ENCODE results near the gene ARFIP2. TPM values are rescaled to one million over a fixed set of nuclear protein-coding genes. Genes with fewer than 3 reads are reported as not detected.

Gene ARFIP2
- total and polyA plus RNA-seq, 8 donors: 30.5 to 92.0 (median 38.6) TPM

GRCh38 chr11:6474413-6474792 is 6.7 kb downstream of the ARFIP2 start:
- peaks cover 5 to 27% (median 13%) of the 10 kb centered on the region in 3 donors for H3K4me1 ChIP-seq

GRCh38 chr11:6473451-6474412 is 7.4 kb downstream of the ARFIP2 start, which contains the start of gene TRIM3:
Gene TRIM3, minus strand, starts transcription at chr11:6473941. Its CDS starts 8,246 bp downstream, at chr11:6465695.
- intact Hi-C loops (cut with DNase I): no loop called here
- DNase-seq: peak; percentile 93 to 98 (median 96)
- peak; percentile 79 to 86 (median 82) for ATAC-seq
- Histone ChIP-seq H3K36me3 (peaks cover 0 to 14% (median 11%) of the 10 kb centered on the region in 3 donors), H3K9me3 (no peaks in the 10 kb centered on the region), H3K4me1 (peaks cover 3 to 33% (median 12%) of the 10 kb centered on the region in 3 donors), H3K27me3 (no peaks in the 10 kb centered on the region), H3K4me3 (peak within 1 kb of the TSS; percentile 63 to 80 (median 68)), H3K27ac (peak within 1 kb of the TSS; percentile 91 to 95 (median 94))
- FAIRE-seq: no peak
- WGBS, 2 donors: 1% methylated on average over 56 to 87 of the region's 87 CpGs
- TF ChIP-seq CTCF (IDR thresholded peaks at IDR 0.05): no peak

More at GRCh38 chr11:6474413-6474792, 6.7 kb downstream of the ARFIP2 start:
- peak in 1 of 4 donors; percentile 0 for ATAC-seq
- peak overlapping the region; percentile 32 to 80 (median 68) for H3K4me3 ChIP-seq
- intact Hi-C loops (cut with DNase I): no loop called here
- H3K9me3 ChIP-seq: no peaks in the 10 kb centered on the region
- peak overlapping the region; percentile 91 to 95 (median 94) for H3K27ac ChIP-seq
- FAIRE-seq: no peak
- no peak for DNase-seq
- TF ChIP-seq CTCF (IDR thresholded peaks at IDR 0.05): no peak
- WGBS, 2 donors: 29% methylated on average over 7 of the region's 7 CpGs
- no peaks in the 10 kb centered on the region for H3K27me3 ChIP-seq
- H3K36me3 ChIP-seq: peaks cover 0 to 14% (median 14%) of the 10 kb centered on the region in 3 donors

GRCh38 chr11:6472934-6473333 is 8.2 kb downstream of the ARFIP2 start:
- ATAC-seq: no peak
- intact Hi-C loops (cut with DNase I): no loop called here
- no peak for TF ChIP-seq CTCF (IDR thresholded peaks at IDR 0.05)
- no peak for FAIRE-seq
- H3K27ac ChIP-seq: no peak overlapping the region
- peaks cover 3 to 33% (median 12%) of the 10 kb centered on the region in 3 donors for H3K4me1 ChIP-seq
- 30 to 71% methylated on average over 1 of the region's 1 CpG for WGBS, 2 donors
- peaks cover 0 to 9% (median 3%) of the 10 kb centered on the region in 3 donors for H3K36me3 ChIP-seq
- no peaks in the 10 kb centered on the region for H3K27me3 ChIP-seq
- H3K4me3 ChIP-seq: peak overlapping the region; percentile 63 to 80 (median 68)
- H3K9me3 ChIP-seq: no peaks in the 10 kb centered on the region
- no peak for DNase-seq

- H3K9me3 ChIP-seq: no peaks in the 10 kb centered on the region
- H3K27me3 ChIP-seq: no peaks in the 10 kb centered on the region
- 81 to 91% methylated on average over 1 of the region's 1 CpG for WGBS, 2 donors
- no peak for FAIRE-seq
- peak overlapping the region in 1 of 4 donors; percentile 19 for H3K27ac ChIP-seq
- no peak overlapping the region for H3K4me3 ChIP-seq
- no peak for TF ChIP-seq CTCF (IDR thresholded peaks at IDR 0.05)
- DNase-seq: no peak
- peaks cover 0 to 14% (median 6%) of the 10 kb centered on the region in 3 donors for H3K4me1 ChIP-seq
- ATAC-seq: no peak
- intact Hi-C loops (cut with DNase I): no loop called here
- H3K36me3 ChIP-seq: no peaks in the 10 kb centered on the region
These were observed 11.5 kb downstream of the ARFIP2 start for GRCh38 chr11:6469599-6469998.
